ENCODE results near the gene ERLIN1. TPM values are rescaled to one million over a fixed set of nuclear protein-coding genes. Genes with fewer than 3 reads are reported as not detected.

Gene ERLIN1
- total RNA-seq, 1 experiment from 2014 or later: 23.5 TPM

GRCh38 chr10:100185364-100186252 is at the start of gene ERLIN1 (continued):
- TF ChIP-seq CDX4 (CRISPR knock-in tag; IDR thresholded peaks at IDR 0.05; ENCODE audit: borderline replicate concordance) (no peak), GRHL2 (CRISPR knock-in tag; IDR thresholded peaks at IDR 0.05; ENCODE audit: insufficient replicate concordance, severe bottlenecking) (no peak), PREB (CRISPR knock-in tag; IDR thresholded peaks at IDR 0.05; ENCODE audit: borderline replicate concordance) (no peak), CREM (CRISPR knock-in tag; IDR thresholded peaks at IDR 0.05) (peak; percentile 87), ZNF317 (CRISPR knock-in tag; IDR thresholded peaks at IDR 0.05; ENCODE audit: borderline replicate concordance, low read depth) (no peak), EMX1 (CRISPR knock-in tag; IDR thresholded peaks at IDR 0.05) (no peak), NR1H2 (CRISPR knock-in tag; IDR thresholded peaks at IDR 0.05) (no peak), FOXJ3 (CRISPR knock-in tag; IDR thresholded peaks at IDR 0.05; ENCODE audit: borderline replicate concordance) (no peak), ELF4 (CRISPR knock-in tag; IDR thresholded peaks at IDR 0.05; ENCODE audit: low read depth) (peak; percentile 62; the same call in 1 of the 2 replicates), ZNF138 (CRISPR knock-in tag; conservative IDR thresholded peaks at IDR 0.05) (no peak), ERG (CRISPR knock-in tag; IDR thresholded peaks at IDR 0.05) (no peak), ATF1 (CRISPR knock-in tag; IDR thresholded peaks at IDR 0.05) (peak; percentile 86), ZBTB43 (CRISPR knock-in tag; IDR thresholded peaks at IDR 0.05) (no peak; the same call in 1 of the 2 replicates), ZNF396 (CRISPR knock-in tag; IDR thresholded peaks at IDR 0.05; ENCODE audit: borderline replicate concordance) (no peak), ZNF532 (CRISPR knock-in tag; IDR thresholded peaks at IDR 0.05; ENCODE audit: borderline replicate concordance) (no peak)

GRCh38 chr10:100232101-100232500 is 46.3 kb upstream of the ERLIN1 start:
- Mint-ChIP-seq H3K27ac (no peak overlapping the region), H3K4me3 (no peak overlapping the region), H3K4me1 (peaks cover 12% of the 10 kb centered on the region), H3K27me3 (ENCODE audit: low read depth) (no peaks in the 10 kb centered on the region), H3K36me3 (peaks cover 19% of the 10 kb centered on the region), H3K9me3 (no peaks in the 10 kb centered on the region)
- TF ChIP-seq IRF1 (CRISPR knock-in tag; IDR thresholded peaks at IDR 0.05): no peak
- ChIA-PET POLR2A (no interaction called here), CTCF (interaction anchor here (0.7 kb wide), 1 partner anchor 9 kb away, joined by 3 read pairs; no protein-coding TSS in a partner anchor)
- DNase-seq (ENCODE audit: low spot score) (no peak), ATAC-seq (no peak)

Data from WTC11 (cell line).